DND-41 (cell line): ENCODE results near the gene NUDT1.
A peak's percentile ranks its signal among the peaks of the same experiment; 100 is the strongest.

Source experiments
- ATAC-seq: fragments of 200-7000 bp; cut with Tn5 transposase; 3 replicates; pipeline ENCODE4 v1.9.1; 2021; ENCODE audit warnings: low read depth; ENCODE audit not compliant: insufficient read depth
- DNase-seq: peaks from one replicate; pipeline ENCODE4 v3.0.0-alpha.2; 2020
- H2AFZ ChIP-seq: 2 replicates; pipeline ENCODE4 v1.6.0; 2012; ENCODE audit warnings: low read depth, low read length
- H3K27ac ChIP-seq: 2 replicates; pipeline ENCODE4 v1.5.1; 2012; ENCODE audit warnings: low read length, inconsistent platforms
- H3K27me3 ChIP-seq: fragments of 200-600 bp; sonication (generic); 2 replicates; pipeline ENCODE4 v1.6.0; 2012; ENCODE audit warnings: low read length, mild to moderate bottlenecking, inconsistent platforms; ENCODE audit not compliant: insufficient read depth, poor library complexity
- H3K36me3 ChIP-seq: 2 replicates; pipeline ENCODE4 v1.5.1; 2012; ENCODE audit warnings: low read length, inconsistent platforms; ENCODE audit not compliant: insufficient read depth
- H3K4me1 ChIP-seq: 2 replicates; pipeline ENCODE4 v1.5.1; 2012; ENCODE audit warnings: mild to moderate bottlenecking, low read length; ENCODE audit not compliant: insufficient read depth
- H3K4me2 ChIP-seq: 2 replicates; pipeline ENCODE4 v1.6.0; 2012; ENCODE audit warnings: mild to moderate bottlenecking, moderate library complexity, low read length, inconsistent platforms; ENCODE audit not compliant: insufficient read depth
- H3K4me3 ChIP-seq, 2 experiments: fragments of 200-600 bp in 1 of 2; shearing (Covaris generic) in 1 of 2; 2 replicates each; pipeline ENCODE4 v1.5.1; 2012 to 2016; ENCODE audit warnings: inconsistent platforms in 2 of 2, low read length in 2 of 2, mild to moderate bottlenecking in 2 of 2, low read depth in 1 of 2, moderate library complexity in 1 of 2
- H3K79me2 ChIP-seq: 2 replicates; pipeline ENCODE4 v1.6.0; 2012; ENCODE audit warnings: low read length, inconsistent platforms; ENCODE audit not compliant: insufficient read depth
- H3K9ac ChIP-seq: 2 replicates; pipeline ENCODE4 v1.6.0; 2012; ENCODE audit warnings: low read depth, mild to moderate bottlenecking, inconsistent platforms, low read length, moderate library complexity
- H3K9me3 ChIP-seq: 2 replicates; pipeline ENCODE4 v1.5.1; 2012; ENCODE audit warnings: low read length, moderate library complexity, mild to moderate bottlenecking, inconsistent platforms; ENCODE audit not compliant: insufficient read depth, severe bottlenecking
- H4K20me1 ChIP-seq: 2 replicates; pipeline ENCODE4 v1.6.0; 2012; ENCODE audit warnings: low read length; ENCODE audit not compliant: insufficient read depth
- CTCF ChIP-seq: IDR thresholded peaks from 2 replicates; pipeline ENCODE4 v1.5.1; 2012; ENCODE audit warnings: borderline replicate concordance, low read length, moderate library complexity, mild to moderate bottlenecking; ENCODE audit not compliant: poor library complexity, severe bottlenecking; ENCODE audit errors: extremely low read depth
- EZH2 ChIP-seq: IDR thresholded peaks from 3 replicates; pipeline ENCODE4 v1.6.1; 2012; ENCODE audit warnings: borderline replicate concordance, low read depth, mild to moderate bottlenecking, moderate library complexity, low read length, inconsistent platforms; ENCODE audit not compliant: severe bottlenecking

Gene NUDT1

GRCh38 chr7:2213551-2214215 is 28.3 kb upstream of the NUDT1 start:
- no peaks in the 10 kb centered on the region for H3K27me3 ChIP-seq
- TF ChIP-seq EZH2 (no peak), CTCF (no peak)
- peaks cover 27% of the 10 kb centered on the region for H4K20me1 ChIP-seq
- H3K27ac ChIP-seq: no peak overlapping the region
- H3K4me2 ChIP-seq: no peak overlapping the region
- ATAC-seq (no peak), DNase-seq (no peak)
- H3K4me1 ChIP-seq: no peaks in the 10 kb centered on the region
- H3K36me3 ChIP-seq: peaks cover 92% of the 10 kb centered on the region
- H2AFZ ChIP-seq: no peak overlapping the region
- no peak overlapping the region for H3K4me3 ChIP-seq
- H3K9ac ChIP-seq: no peak overlapping the region
- H3K79me2 ChIP-seq: no peaks in the 10 kb centered on the region; the same call in 1 of the 2 replicates
- no peaks in the 10 kb centered on the region for H3K9me3 ChIP-seq

GRCh38 chr7:2214636-2215035 is 27.4 kb upstream of the NUDT1 start:
- H3K4me2 ChIP-seq: no peak overlapping the region
- no peak for TF ChIP-seq EZH2
- no peak for TF ChIP-seq CTCF

GRCh38 chr7:2215851-2216250 is 26.2 kb upstream of the NUDT1 start:
- DNase-seq (no peak), ATAC-seq (no peak)
- no peak overlapping the region for H3K4me3 ChIP-seq
- TF ChIP-seq CTCF (no peak), EZH2 (no peak)
- H2AFZ ChIP-seq: no peak overlapping the region
- no peaks in the 10 kb centered on the region for H3K27me3 ChIP-seq
- H3K27ac ChIP-seq: no peak overlapping the region
- no peak overlapping the region for H3K9ac ChIP-seq
- no peaks in the 10 kb centered on the region for H3K4me1 ChIP-seq
- peaks cover 95% of the 10 kb centered on the region for H3K36me3 ChIP-seq
- peaks cover 10% of the 10 kb centered on the region; the same call in 1 of the 2 replicates for H3K79me2 ChIP-seq
- H4K20me1 ChIP-seq: peaks cover 26% of the 10 kb centered on the region
- H3K9me3 ChIP-seq: no peaks in the 10 kb centered on the region
- no peak overlapping the region for H3K4me2 ChIP-seq

More at GRCh38 chr7:2214636-2215035, 27.4 kb upstream of the NUDT1 start:
- no peak overlapping the region for H3K9ac ChIP-seq
- DNase-seq (no peak), ATAC-seq (0 out of 3 replicates have a peak, but pooled peaks have one; percentile 11)
- no peaks in the 10 kb centered on the region for H3K27me3 ChIP-seq
- 0 out of 2 replicates have a peak, but pooled peaks cover 1% of the 10 kb centered on the region for H3K79me2 ChIP-seq
- H3K27ac ChIP-seq: no peak overlapping the region
- H3K36me3 ChIP-seq: peaks cover 92% of the 10 kb centered on the region
- no peaks in the 10 kb centered on the region for H3K4me1 ChIP-seq
- H3K4me3 ChIP-seq: no peak overlapping the region
- no peak overlapping the region for H2AFZ ChIP-seq
- no peaks in the 10 kb centered on the region for H3K9me3 ChIP-seq
- H4K20me1 ChIP-seq: peaks cover 19% of the 10 kb centered on the region
